HepG2 (cell line): ENCODE data around the gene SLC34A2. TPM values are rescaled to one million over a fixed set of nuclear protein-coding genes. Genes with fewer than 3 reads are reported as not detected.

ENCODE experiments used
- MYPOP ChIP-seq: sonication (generic); formaldehyde crosslinking; IDR thresholded peaks from 2 replicates; pipeline ENCODE4 v1.8.1; 2023; ENCODE audit warnings: mild to moderate bottlenecking, moderate library complexity, missing genetic modification reagents
- ZNF318 ChIP-seq: sonication (generic); formaldehyde crosslinking; IDR thresholded peaks from 2 replicates; pipeline ENCODE4 v1.4.0; 2020; ENCODE audit warnings: mild to moderate bottlenecking, missing genetic modification reagents
- polyA plus RNA-seq, 8 experiments: library from polyadenylated mRNA; depleted of rRNA in 3 of 8; stranded (reverse) in 7 of 8; unstranded in 1 of 8; fragments of >200 nt; fragmentation: Illumina TruSeq in 4 of 8; extraction: Trizol in 4 of 8; gene quantifications; 2 replicates each; pipeline versions ENCODE4 v1.2.1 to v1.2.3, GENCODE V29; 2011 to 2016; ENCODE audit warnings: low read depth in 4 of 8, missing spikeins in 1 of 8, mixed read lengths in 1 of 8; ENCODE audit not compliant: insufficient read depth in 1 of 8
- total RNA-seq, 5 experiments: library from RNA; depleted of rRNA; stranded (reverse); fragments of >200 nt; fragmentation: Illumina TruSeq; extraction: Trizol; gene quantifications; 2 replicates each; pipeline ENCODE4 v1.2.3, GENCODE V29; 2016; ENCODE audit warnings: low read depth in 1 of 5
- TF ChIP-seq, protein P1 (sequence below): sonication (generic); formaldehyde crosslinking; IDR thresholded peaks from 2 replicates; pipeline ENCODE4 v1.4.0; 2020; ENCODE audit warnings: missing genetic modification reagents

Gene SLC34A2
- total and polyA plus RNA-seq, 2 of the 13 experiments (the other 11 are each of a cell fraction or from before 2014, with no cell fraction given) = not detected

- TF ChIP-seq, protein P1, sequence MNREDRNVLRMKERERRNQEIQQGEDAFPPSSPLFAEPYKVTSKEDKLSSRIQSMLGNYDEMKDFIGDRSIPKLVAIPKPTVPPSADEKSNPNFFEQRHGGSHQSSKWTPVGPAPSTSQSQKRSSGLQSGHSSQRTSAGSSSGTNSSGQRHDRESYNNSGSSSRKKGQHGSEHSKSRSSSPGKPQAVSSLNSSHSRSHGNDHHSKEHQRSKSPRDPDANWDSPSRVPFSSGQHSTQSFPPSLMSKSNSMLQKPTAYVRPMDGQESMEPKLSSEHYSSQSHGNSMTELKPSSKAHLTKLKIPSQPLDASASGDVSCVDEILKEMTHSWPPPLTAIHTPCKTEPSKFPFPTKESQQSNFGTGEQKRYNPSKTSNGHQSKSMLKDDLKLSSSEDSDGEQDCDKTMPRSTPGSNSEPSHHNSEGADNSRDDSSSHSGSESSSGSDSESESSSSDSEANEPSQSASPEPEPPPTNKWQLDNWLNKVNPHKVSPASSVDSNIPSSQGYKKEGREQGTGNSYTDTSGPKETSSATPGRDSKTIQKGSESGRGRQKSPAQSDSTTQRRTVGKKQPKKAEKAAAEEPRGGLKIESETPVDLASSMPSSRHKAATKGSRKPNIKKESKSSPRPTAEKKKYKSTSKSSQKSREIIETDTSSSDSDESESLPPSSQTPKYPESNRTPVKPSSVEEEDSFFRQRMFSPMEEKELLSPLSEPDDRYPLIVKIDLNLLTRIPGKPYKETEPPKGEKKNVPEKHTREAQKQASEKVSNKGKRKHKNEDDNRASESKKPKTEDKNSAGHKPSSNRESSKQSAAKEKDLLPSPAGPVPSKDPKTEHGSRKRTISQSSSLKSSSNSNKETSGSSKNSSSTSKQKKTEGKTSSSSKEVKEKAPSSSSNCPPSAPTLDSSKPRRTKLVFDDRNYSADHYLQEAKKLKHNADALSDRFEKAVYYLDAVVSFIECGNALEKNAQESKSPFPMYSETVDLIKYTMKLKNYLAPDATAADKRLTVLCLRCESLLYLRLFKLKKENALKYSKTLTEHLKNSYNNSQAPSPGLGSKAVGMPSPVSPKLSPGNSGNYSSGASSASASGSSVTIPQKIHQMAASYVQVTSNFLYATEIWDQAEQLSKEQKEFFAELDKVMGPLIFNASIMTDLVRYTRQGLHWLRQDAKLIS = no peak
- TF ChIP-seq MYPOP (CRISPR knock-in tag) = no peak
- TF ChIP-seq ZNF318 = no peak
- TF ChIP-seq, all 625 proteins: peak for 0
These were observed 67.8 kb downstream of the SLC34A2 start (continued) for GRCh38 chr4:25723409-25723808.
